SU-DHL-6 (cell line): ENCODE results near the gene MAL.

Experiments used
- EZH2phosphoT487 ChIP-seq: fragments of 200-600 bp; sonication (generic), shearing (Covaris generic); conservative IDR thresholded peaks from 2 replicates; pipeline ENCODE4 v1.6.1; 2018; ENCODE audit warnings: mild to moderate bottlenecking, antibody characterized with exemption, low read length, moderate library complexity, mixed read lengths
- TF ChIP-seq, protein P1 (sequence below): fragments of 200-600 bp; sonication (generic); IDR thresholded peaks from one replicate; pipeline ENCODE4 v1.5.1; 2017; ENCODE audit warnings: antibody characterized with exemption, mild to moderate bottlenecking, low read length, moderate library complexity; ENCODE audit not compliant: insufficient read depth, poor library complexity, severe bottlenecking

DNA sequence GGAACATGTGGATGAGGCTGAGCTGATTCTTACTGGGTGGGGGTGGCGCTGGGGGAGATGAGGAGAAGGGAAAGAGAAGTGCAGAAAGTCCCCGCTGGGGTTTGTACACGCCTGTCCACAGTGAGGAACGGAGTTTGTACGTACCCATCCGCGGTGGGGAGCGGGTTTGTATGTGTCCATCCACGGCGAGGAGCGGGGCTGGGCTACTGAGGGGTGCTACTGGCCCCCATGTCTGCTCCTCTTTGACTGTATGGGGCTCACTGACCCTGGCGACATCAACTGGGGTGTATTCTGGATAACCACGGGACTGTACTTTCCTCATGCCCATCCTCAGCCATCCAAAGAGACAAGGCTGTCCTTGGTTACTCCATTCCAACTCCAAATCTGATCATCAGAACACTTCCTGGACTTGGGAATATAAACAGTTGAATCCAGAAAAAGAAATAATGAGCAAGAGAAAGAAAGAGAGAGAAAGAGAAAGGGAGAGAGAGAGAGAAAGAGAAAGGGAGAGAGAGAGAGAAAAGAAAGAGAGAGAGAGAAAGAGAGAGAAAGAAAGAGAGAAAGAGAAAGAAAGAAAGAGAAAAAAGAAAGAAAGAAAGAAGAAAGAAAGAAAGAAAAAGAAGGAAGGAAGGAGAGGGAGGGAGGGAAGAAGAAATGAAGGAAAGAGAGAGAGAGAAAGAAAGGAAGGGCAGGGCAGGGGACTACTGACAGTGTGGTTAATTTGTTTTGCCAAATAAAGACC is 21.0 kb downstream of the MAL start:
- TF ChIP-seq EZH2phosphoT487, result no peak
- TF ChIP-seq, protein P1, sequence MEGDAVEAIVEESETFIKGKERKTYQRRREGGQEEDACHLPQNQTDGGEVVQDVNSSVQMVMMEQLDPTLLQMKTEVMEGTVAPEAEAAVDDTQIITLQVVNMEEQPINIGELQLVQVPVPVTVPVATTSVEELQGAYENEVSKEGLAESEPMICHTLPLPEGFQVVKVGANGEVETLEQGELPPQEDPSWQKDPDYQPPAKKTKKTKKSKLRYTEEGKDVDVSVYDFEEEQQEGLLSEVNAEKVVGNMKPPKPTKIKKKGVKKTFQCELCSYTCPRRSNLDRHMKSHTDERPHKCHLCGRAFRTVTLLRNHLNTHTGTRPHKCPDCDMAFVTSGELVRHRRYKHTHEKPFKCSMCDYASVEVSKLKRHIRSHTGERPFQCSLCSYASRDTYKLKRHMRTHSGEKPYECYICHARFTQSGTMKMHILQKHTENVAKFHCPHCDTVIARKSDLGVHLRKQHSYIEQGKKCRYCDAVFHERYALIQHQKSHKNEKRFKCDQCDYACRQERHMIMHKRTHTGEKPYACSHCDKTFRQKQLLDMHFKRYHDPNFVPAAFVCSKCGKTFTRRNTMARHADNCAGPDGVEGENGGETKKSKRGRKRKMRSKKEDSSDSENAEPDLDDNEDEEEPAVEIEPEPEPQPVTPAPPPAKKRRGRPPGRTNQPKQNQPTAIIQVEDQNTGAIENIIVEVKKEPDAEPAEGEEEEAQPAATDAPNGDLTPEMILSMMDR, result no peak
